GM10847 (cell line): ENCODE measurements around the gene F12.

Source experiments
- POLR2A ChIP-seq: IDR thresholded peaks from 2 replicates; pipeline ENCODE4 v1.6.1; 2011; ENCODE audit not compliant: insufficient read length; ENCODE audit errors: extremely low read depth

The F12 gene

GRCh38 chr5:177409043-177409801 is at the start of gene F12:
TSS of gene F12 (minus strand) at chr5:177409564. CDS start at chr5:177409527, 37 bp downstream.
- no peak for TF ChIP-seq POLR2A

GRCh38 chr5:177458912-177459350 is 49.6 kb upstream of the F12 start:
- no peak for TF ChIP-seq POLR2A

GRCh38 chr5:177457852-177458681 is 48.7 kb upstream of the F12 start:
- TF ChIP-seq POLR2A = no peak

GRCh38 chr5:177456976-177457851 is 47.9 kb upstream of the F12 start:
- no peak for TF ChIP-seq POLR2A

GRCh38 chr5:177456591-177456964 is 47.2 kb upstream of the F12 start:
- no peak for TF ChIP-seq POLR2A

GRCh38 chr5:177455661-177456590 is 46.6 kb upstream of the F12 start:
- TF ChIP-seq POLR2A = no peak

- peak; percentile 17 for TF ChIP-seq POLR2A
Observed at GRCh38 chr5:177455036-177455660, 45.8 kb upstream of the F12 start.

- TF ChIP-seq POLR2A = no peak
Observed at GRCh38 chr5:177454397-177455035, 45.2 kb upstream of the F12 start.

- TF ChIP-seq POLR2A = no peak
Observed at GRCh38 chr5:177453852-177454396, 44.6 kb upstream of the F12 start.

GRCh38 chr5:177452688-177453638 is 43.6 kb upstream of the F12 start:
- no peak for TF ChIP-seq POLR2A

- TF ChIP-seq POLR2A = no peak
Observed at GRCh38 chr5:177450667-177451424, 41.5 kb upstream of the F12 start.
